ENCODE data around the gene ANKRD33B.

ANKRD33B gene

GRCh38 chr5:10701567-10702039 is 137.7 kb downstream of the ANKRD33B start:
- no peak for DNase-seq (ENCODE audit: low read depth)

GRCh38 chr5:10702040-10702629 is 138.3 kb downstream of the ANKRD33B start:
- DNase-seq (ENCODE audit: low read depth) = peak; percentile 94

- peak; percentile 26 for DNase-seq (ENCODE audit: low read depth)
Observed at GRCh38 chr5:10702911-10703491, 139.1 kb downstream of the ANKRD33B start.

GRCh38 chr5:10703676-10704075 is 139.8 kb downstream of the ANKRD33B start:
- no peak for DNase-seq (ENCODE audit: low read depth)

GRCh38 chr5:10704949-10705621 is 141.2 kb downstream of the ANKRD33B start:
- peak; percentile 80 for DNase-seq (ENCODE audit: low read depth)

- DNase-seq (ENCODE audit: low read depth) = peak; percentile 30
Observed at GRCh38 chr5:10705747-10706146, 141.9 kb downstream of the ANKRD33B start.

GRCh38 chr5:10706326-10706725 is 142.5 kb downstream of the ANKRD33B start:
- no peak for DNase-seq (ENCODE audit: low read depth)

All from HS-5 (cell line).